Measurements from ENCODE around the gene STAG1.
A peak's percentile ranks its signal among the peaks of the same experiment; 100 is the strongest.

The STAG1 gene

DNA sequence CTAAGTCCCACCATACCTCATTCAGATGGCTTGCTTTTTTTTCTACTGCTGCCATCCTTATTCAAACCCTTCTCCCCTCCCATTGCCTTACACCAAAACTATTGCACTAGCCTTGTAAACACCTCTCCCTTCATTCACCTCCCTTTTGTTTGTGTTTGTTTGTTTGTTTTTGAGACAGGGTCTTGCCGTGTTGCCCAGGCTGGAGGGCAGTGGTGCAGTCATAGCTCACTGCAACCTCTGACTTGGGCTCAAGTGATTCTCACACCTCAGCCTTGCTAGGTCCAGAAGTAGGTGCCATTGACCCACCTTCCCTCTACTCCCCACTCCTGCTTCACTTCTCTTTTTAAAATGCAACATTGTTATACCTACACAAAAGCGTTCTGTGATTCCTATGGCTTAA lies 3.0 kb upstream of the STAG1 start:
- no peak overlapping the region for H3K9ac ChIP-seq (ENCODE audit: low read length)
- no peak overlapping the region for H4K91ac ChIP-seq (ENCODE audit: low read depth, low read length)
- no peak for DNase-seq
- no peak overlapping the region for H3K27ac ChIP-seq (ENCODE audit: low read depth, low read length)
- H3K4me2 ChIP-seq (ENCODE audit: low read length), result no peak overlapping the region
- H3K14ac ChIP-seq (ENCODE audit: low read length), result no peak overlapping the region
- H3K79me2 ChIP-seq (ENCODE audit: control insufficient read depth, insufficient read depth, low read length, poor library complexity), result peaks cover 10% of the 10 kb centered on the region
- no peak overlapping the region for H2AK5ac ChIP-seq (ENCODE audit: low read length)
- no peak overlapping the region for H3K4me3 ChIP-seq (ENCODE audit: low read depth, low read length)
- no peaks in the 10 kb centered on the region for H3K36me3 ChIP-seq (ENCODE audit: control insufficient read depth in 1 of 2, insufficient read depth in 2 of 2, low read length in 2 of 2)
- WGBS (ENCODE audit: extremely low coverage, insufficient coverage, insufficient read length), result no CpG with 5 or more reads among the region's 2 CpGs
- H3K27me3 ChIP-seq (ENCODE audit: insufficient read depth, low read length), result no peaks in the 10 kb centered on the region
- H2AFZ ChIP-seq (ENCODE audit: insufficient read depth, low read length, poor library complexity), result no peak overlapping the region
- no peak overlapping the region for H3K23ac ChIP-seq (ENCODE audit: low read length)
- peaks cover 5 to 7% of the 10 kb centered on the region in 2 experiments for H3K4me1 ChIP-seq (ENCODE audit: control insufficient read depth in 1 of 2, insufficient read depth in 2 of 2, low read length in 2 of 2)
- no peak overlapping the region for H2BK12ac ChIP-seq (ENCODE audit: low read length)
- H2BK5ac ChIP-seq (ENCODE audit: low read depth, low read length, poor library complexity), result no peak overlapping the region
- H2BK120ac ChIP-seq (ENCODE audit: insufficient read depth, low read length, poor library complexity), result no peak overlapping the region
- peaks cover 16% of the 10 kb centered on the region for H3K79me1 ChIP-seq (ENCODE audit: low read length)
- no peak overlapping the region for H3K18ac ChIP-seq (ENCODE audit: low read length)
- no peak overlapping the region for H3K4ac ChIP-seq (ENCODE audit: low read depth, low read length)
- no peak overlapping the region for H4K12ac ChIP-seq (ENCODE audit: low read depth, low read length)
- H4K8ac ChIP-seq (ENCODE audit: low read depth, low read length), result no peak overlapping the region
- no peaks in the 10 kb centered on the region for H3K9me3 ChIP-seq (ENCODE audit: insufficient read depth, low read depth, low read length)

DNA sequence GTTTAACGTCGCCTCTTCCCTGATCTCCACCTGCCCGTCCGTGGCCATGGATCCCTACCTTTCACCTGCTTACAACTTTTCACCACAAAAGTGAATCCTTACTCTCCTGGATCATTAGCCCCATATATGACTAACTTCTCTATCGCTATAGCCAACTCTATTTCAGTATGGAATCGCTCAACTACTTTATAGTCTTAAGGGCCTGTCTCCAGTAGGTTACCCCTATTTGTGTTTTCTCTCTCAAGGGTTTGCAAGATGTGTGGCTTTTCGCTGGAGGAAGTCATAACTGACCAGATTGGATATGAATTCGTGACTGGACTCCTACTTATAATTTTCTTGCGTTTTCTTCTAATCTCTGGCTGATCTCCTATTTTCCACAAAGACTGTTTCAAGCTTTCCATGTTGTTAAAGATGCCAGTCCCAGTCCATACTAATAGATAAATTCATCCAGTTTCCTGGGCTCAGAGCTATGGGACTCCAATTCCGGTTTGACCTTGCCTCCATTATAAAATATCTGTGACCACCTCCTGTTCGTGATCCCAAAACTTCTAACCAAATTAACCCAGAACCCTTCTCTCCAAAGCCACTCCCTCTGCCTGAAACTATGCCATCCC lies 1.3 kb upstream of the STAG1 start:
- no peaks in the 10 kb centered on the region for H3K27me3 ChIP-seq (ENCODE audit: insufficient read depth, low read length)
- no peak overlapping the region for H3K4me3 ChIP-seq (ENCODE audit: low read depth, low read length)
- no peak overlapping the region for H2BK120ac ChIP-seq (ENCODE audit: insufficient read depth, low read length, poor library complexity)
- H3K9me3 ChIP-seq (ENCODE audit: insufficient read depth, low read depth, low read length), result no peaks in the 10 kb centered on the region
- peak overlapping the region; percentile 16 for H4K12ac ChIP-seq (ENCODE audit: low read depth, low read length)
- H2AK5ac ChIP-seq (ENCODE audit: low read length), result no peak overlapping the region
- H2BK5ac ChIP-seq (ENCODE audit: low read depth, low read length, poor library complexity), result no peak overlapping the region
- no peak overlapping the region for H3K14ac ChIP-seq (ENCODE audit: low read length)
- peak in 1 of 2 donors; percentile 48 for DNase-seq
- peaks cover 6 to 12% of the 10 kb centered on the region in 2 experiments for H3K4me1 ChIP-seq (ENCODE audit: control insufficient read depth in 1 of 2, insufficient read depth in 2 of 2, low read length in 2 of 2)
- no peaks in the 10 kb centered on the region for H3K36me3 ChIP-seq (ENCODE audit: control insufficient read depth in 1 of 2, insufficient read depth in 2 of 2, low read length in 2 of 2)
- no peak overlapping the region for H3K23ac ChIP-seq (ENCODE audit: low read length)
- H3K79me2 ChIP-seq (ENCODE audit: control insufficient read depth, insufficient read depth, low read length, poor library complexity), result peaks cover 19% of the 10 kb centered on the region
- no peak overlapping the region for H3K4ac ChIP-seq (ENCODE audit: low read depth, low read length)
- no CpG with 5 or more reads among the region's 11 CpGs for WGBS (ENCODE audit: extremely low coverage, insufficient coverage, insufficient read length)
- peak overlapping the region; percentile 53 for H3K4me2 ChIP-seq (ENCODE audit: low read length)
- no peak overlapping the region for H2BK12ac ChIP-seq (ENCODE audit: low read length)
- peaks cover 16% of the 10 kb centered on the region for H3K79me1 ChIP-seq (ENCODE audit: low read length)
- no peak overlapping the region for H3K18ac ChIP-seq (ENCODE audit: low read length)
- no peak overlapping the region for H2AFZ ChIP-seq (ENCODE audit: insufficient read depth, low read length, poor library complexity)
- peak overlapping the region; percentile 96 for H3K27ac ChIP-seq (ENCODE audit: low read depth, low read length)
- peak overlapping the region; percentile 74 for H4K91ac ChIP-seq (ENCODE audit: low read depth, low read length)
- no peak overlapping the region for H3K9ac ChIP-seq (ENCODE audit: low read length)
- peak overlapping the region; percentile 48 for H4K8ac ChIP-seq (ENCODE audit: low read depth, low read length)

DNA sequence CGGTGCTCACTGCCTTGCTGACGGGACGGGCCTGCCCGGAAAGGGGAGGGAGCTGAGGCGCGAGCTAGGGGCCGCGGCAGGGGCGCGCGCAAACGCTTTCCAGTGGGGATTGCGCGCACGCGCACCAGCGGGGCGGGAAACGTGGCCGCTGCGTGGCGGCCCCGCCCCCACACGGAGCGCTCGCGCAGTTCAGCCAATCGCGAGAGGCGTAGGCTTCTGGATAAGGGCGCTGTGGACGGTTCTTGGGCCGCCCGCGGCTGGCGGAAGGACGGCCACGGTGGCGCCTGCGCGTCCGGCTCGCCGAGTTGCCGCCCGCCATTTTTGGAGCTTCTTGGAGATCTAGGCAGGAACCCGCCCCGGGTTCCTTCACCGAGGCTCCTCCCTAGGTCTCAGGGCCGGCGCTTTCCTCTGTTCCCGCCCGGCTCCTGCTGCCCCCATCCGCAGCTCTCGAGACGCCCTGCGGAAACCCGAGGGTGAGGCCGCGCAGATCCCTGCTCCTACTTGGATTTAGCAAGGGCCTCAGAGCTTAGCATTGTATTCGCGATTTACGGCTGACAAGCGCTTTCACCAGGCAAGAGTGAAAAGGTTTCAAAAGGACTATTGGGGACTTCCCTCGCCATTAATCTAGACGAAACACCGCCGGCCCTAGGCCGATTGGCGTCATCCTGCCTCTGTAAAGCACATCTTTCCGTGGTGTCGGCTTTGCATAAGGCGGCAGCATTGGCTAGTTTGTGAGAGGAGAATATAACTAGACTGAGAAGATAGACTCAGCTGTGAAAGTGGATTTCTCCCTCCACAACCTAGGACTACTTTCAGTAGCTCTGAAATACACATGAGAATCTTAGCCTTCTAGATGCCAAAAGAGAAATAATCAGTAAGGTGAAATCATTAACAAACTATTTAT lies 496 bp upstream of the STAG1 start:
- peak overlapping the region; percentile 98 for H4K12ac ChIP-seq (ENCODE audit: low read depth, low read length)
- H3K23ac ChIP-seq (ENCODE audit: low read length), result no peak overlapping the region
- H2BK5ac ChIP-seq (ENCODE audit: low read depth, low read length, poor library complexity), result peak overlapping the region; percentile 94
- peak overlapping the region; percentile 74 for H3K18ac ChIP-seq (ENCODE audit: low read length)
- H4K91ac ChIP-seq (ENCODE audit: low read depth, low read length), result peak overlapping the region; percentile 94
- H2BK120ac ChIP-seq (ENCODE audit: insufficient read depth, low read length, poor library complexity), result peak overlapping the region; percentile 89
- peak overlapping the region; percentile 53 for H3K4me2 ChIP-seq (ENCODE audit: low read length)
- DNase-seq, result peak; percentile 99 to 100
- H3K4me3 ChIP-seq (ENCODE audit: low read depth, low read length), result peak overlapping the region; percentile 55
- H3K4me1 ChIP-seq (ENCODE audit: control insufficient read depth in 1 of 2, insufficient read depth in 2 of 2, low read length in 2 of 2), result peaks cover 6 to 12% of the 10 kb centered on the region in 2 experiments
- H3K79me2 ChIP-seq (ENCODE audit: control insufficient read depth, insufficient read depth, low read length, poor library complexity), result peaks cover 24% of the 10 kb centered on the region
- peak overlapping the region; percentile 93 for H3K14ac ChIP-seq (ENCODE audit: low read length)
- peak overlapping the region; percentile 97 for H4K8ac ChIP-seq (ENCODE audit: low read depth, low read length)
- peak overlapping the region; percentile 69 for H3K4ac ChIP-seq (ENCODE audit: low read depth, low read length)
- H2BK12ac ChIP-seq (ENCODE audit: low read length), result no peak overlapping the region
- H3K79me1 ChIP-seq (ENCODE audit: low read length), result peaks cover 16% of the 10 kb centered on the region
- peak overlapping the region; percentile 71 for H3K9ac ChIP-seq (ENCODE audit: low read length)
- peak overlapping the region; percentile 97 for H2AFZ ChIP-seq (ENCODE audit: insufficient read depth, low read length, poor library complexity)
- H3K36me3 ChIP-seq (ENCODE audit: control insufficient read depth in 1 of 2, insufficient read depth in 2 of 2, low read length in 2 of 2), result no peaks in the 10 kb centered on the region
- H3K27ac ChIP-seq (ENCODE audit: low read depth, low read length), result peak overlapping the region; percentile 96
- no peak overlapping the region for H2AK5ac ChIP-seq (ENCODE audit: low read length)
- H3K27me3 ChIP-seq (ENCODE audit: insufficient read depth, low read length), result no peaks in the 10 kb centered on the region
- no CpG with 5 or more reads among the region's 73 CpGs for WGBS (ENCODE audit: extremely low coverage, insufficient coverage, insufficient read length)
- no peaks in the 10 kb centered on the region for H3K9me3 ChIP-seq (ENCODE audit: insufficient read depth, low read depth, low read length)

DNA sequence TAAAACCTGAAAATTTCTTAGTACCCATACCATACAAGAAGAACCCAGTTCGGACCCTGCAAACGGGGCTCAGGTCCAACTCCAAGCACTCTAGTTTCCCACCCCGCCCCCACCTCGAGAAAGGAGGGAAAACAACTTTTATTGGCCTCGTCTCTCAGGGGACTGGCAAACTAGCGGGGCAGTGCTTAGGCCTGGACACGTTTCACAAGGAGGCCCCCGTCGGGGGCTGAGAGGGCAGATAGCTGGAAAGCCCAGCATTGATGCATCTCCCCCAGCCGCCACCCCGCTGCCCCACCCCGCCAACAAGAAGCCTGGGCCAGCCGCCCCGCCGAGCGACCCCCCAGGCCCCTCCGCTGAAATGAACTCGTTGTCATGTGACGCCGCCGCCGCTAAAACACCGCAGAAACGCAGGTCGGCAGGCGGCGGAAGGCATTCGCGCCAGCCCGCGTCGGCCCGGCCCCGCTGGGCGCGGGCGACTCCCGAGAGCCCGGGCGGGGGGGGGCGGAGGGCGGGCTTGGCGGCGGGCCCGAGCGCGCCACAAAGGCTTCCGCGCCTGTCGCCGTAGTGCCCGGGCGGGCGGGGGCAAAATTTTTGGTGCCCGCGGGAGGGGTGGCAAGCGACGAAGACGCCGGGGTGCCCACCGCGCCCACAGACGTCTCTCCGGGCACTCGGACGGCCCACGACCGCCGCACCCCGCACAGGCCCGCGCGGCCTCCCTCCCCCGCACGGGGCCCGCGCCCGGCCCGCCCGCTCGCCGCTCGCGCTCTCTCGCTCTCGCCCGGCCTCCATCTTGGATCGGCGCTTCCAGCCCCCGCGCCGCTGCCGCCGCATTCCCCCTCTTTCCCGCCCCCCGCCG lies 634 bp downstream of the STAG1 start:
- Histone ChIP-seq H3K4ac (ENCODE audit: low read depth, low read length) (peak overlapping the region; percentile 99), H3K18ac (ENCODE audit: low read length) (peak overlapping the region; percentile 98), H3K79me1 (ENCODE audit: low read length) (peaks cover 16% of the 10 kb centered on the region), H3K4me1 (ENCODE audit: control insufficient read depth in 1 of 2, insufficient read depth in 2 of 2, low read length in 2 of 2) (peaks cover 6 to 12% of the 10 kb centered on the region in 2 experiments), H2BK12ac (ENCODE audit: low read length) (no peak overlapping the region), H3K9ac (ENCODE audit: low read length) (peak overlapping the region; percentile 96), H2BK120ac (ENCODE audit: insufficient read depth, low read length, poor library complexity) (peak overlapping the region; percentile 83), H2BK5ac (ENCODE audit: low read depth, low read length, poor library complexity) (peak overlapping the region; percentile 99), H3K36me3 (ENCODE audit: control insufficient read depth in 1 of 2, insufficient read depth in 2 of 2, low read length in 2 of 2) (no peaks in the 10 kb centered on the region), H3K27me3 (ENCODE audit: insufficient read depth, low read length) (no peaks in the 10 kb centered on the region), H4K12ac (ENCODE audit: low read depth, low read length) (peak overlapping the region; percentile 91), H4K8ac (ENCODE audit: low read depth, low read length) (peak overlapping the region; percentile 99), H2AFZ (ENCODE audit: insufficient read depth, low read length, poor library complexity) (peak overlapping the region; percentile 78), H2AK5ac (ENCODE audit: low read length) (no peak overlapping the region), H4K91ac (ENCODE audit: low read depth, low read length) (peak overlapping the region; percentile 99), H3K79me2 (ENCODE audit: control insufficient read depth, insufficient read depth, low read length, poor library complexity) (peaks cover 26% of the 10 kb centered on the region), H3K4me3 (ENCODE audit: low read depth, low read length) (peak overlapping the region; percentile 88), H3K9me3 (ENCODE audit: insufficient read depth, low read depth, low read length) (no peaks in the 10 kb centered on the region), H3K27ac (ENCODE audit: low read depth, low read length) (peak overlapping the region; percentile 98), H3K14ac (ENCODE audit: low read length) (peak overlapping the region; percentile 99), H3K4me2 (ENCODE audit: low read length) (peak overlapping the region; percentile 87), H3K23ac (ENCODE audit: low read length) (no peak overlapping the region)
- no CpG with 5 or more reads among the region's 97 CpGs for WGBS (ENCODE audit: extremely low coverage, insufficient coverage, insufficient read length)
- DNase-seq, result peak; percentile 47 to 67

All from trophoblast cell (in vitro differentiated cells and primary cell).